Suprapubic skin (tissue), 3 donors: Measurements from ENCODE around the gene ACACB.

Experiments
- CTCF ChIP-seq, 2 donors: fragments of 200-600 bp in 1 of 2; fragments of 450-650 bp in 1 of 2; sonication (generic) in 1 of 2; IDR thresholded peaks; one replicate each; pipeline ENCODE4 v1.5.1; 2016 to 2019; ENCODE audit warnings: antibody characterized with exemption in 2 of 2, mild to moderate bottlenecking in 1 of 2, moderate library complexity in 1 of 2
- POLR2AphosphoS5 ChIP-seq, 3 donors: sonication (generic); formaldehyde crosslinking; IDR thresholded peaks; one replicate each; pipeline ENCODE4 v1.6.1; 2017; ENCODE audit warnings: antibody characterized with exemption in 3 of 3

DNA sequence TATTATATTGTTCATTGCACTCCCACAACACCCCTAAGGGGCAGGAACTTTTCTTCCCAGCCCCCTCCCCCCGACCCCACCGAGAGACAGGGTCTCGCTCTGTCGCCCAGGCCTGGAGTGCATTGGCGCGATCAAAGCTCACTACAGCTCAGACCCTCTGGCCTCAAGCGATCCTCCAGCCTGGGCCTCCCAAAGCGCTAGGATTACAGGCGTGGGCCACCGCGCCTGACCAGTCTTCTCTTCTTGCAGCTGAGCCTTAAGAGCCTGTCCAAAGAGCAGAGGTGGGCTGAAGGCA, 19.3 kb upstream of the ACACB start:
- TF ChIP-seq POLR2AphosphoS5 (IDR thresholded peaks at IDR 0.05) (no peak), CTCF (IDR thresholded peaks at IDR 0.05) (no peak)
